Stimulated activated CD8-positive, alpha-beta memory T cell treated with anti-CD3 and anti-CD28 coated beads, Interleukin-4, amount 100 ng/mL, for 48 hours (primary cell): ENCODE results near the gene ZDHHC8.
"Not testable (repeated sequence)": the region's sequence is repeated elsewhere in the genome, so short reads cannot be mapped to it uniquely, and the experiment has no call there.

Experiments used
- DNase-seq: peaks from one replicate; pipeline ENCODE4 v3.0.0-alpha.2; 2020

The ZDHHC8 gene

DNA sequence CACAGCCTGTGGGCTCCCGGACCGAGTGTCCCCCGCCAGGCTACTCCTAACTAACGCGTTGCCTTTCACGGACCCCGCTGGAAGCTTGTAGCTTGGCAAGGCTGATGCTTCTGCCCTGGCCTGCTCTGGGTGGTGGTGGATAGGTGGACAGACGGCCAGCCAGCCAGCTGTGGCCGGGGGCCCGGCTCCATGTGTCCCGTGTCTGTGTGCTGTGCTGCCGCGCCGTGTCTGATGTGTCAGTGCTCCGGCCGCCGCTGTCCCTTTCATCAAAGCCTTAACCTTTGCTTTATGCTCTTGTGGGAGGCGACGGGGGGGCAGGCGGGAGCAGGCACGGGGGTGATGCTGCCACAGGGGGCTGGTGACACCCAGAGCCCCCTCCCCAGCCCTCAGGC is 14.2 kb downstream of the ZDHHC8 start:
- no peak for DNase-seq

DNA sequence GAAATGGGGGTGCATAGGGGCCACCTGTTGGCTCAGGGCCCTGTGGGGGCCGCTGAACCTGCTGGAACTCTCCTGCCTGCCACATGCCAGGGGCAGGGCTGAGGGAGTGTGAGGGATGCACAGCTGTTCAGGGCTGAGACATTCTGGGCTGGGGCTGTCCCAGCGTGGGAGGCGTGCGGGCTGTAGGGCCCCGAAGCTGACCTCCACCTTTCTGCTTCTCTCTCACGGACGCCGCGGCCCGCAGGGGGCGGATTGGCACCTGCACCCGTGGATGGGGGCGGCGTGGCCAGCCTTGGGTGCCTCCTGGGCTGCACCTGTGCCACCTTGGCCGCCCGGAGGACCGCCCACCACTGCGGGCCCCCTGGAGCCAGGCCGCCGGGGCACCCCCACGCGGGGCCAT is 15.2 kb downstream of the ZDHHC8 start:
- no peak for DNase-seq

DNA sequence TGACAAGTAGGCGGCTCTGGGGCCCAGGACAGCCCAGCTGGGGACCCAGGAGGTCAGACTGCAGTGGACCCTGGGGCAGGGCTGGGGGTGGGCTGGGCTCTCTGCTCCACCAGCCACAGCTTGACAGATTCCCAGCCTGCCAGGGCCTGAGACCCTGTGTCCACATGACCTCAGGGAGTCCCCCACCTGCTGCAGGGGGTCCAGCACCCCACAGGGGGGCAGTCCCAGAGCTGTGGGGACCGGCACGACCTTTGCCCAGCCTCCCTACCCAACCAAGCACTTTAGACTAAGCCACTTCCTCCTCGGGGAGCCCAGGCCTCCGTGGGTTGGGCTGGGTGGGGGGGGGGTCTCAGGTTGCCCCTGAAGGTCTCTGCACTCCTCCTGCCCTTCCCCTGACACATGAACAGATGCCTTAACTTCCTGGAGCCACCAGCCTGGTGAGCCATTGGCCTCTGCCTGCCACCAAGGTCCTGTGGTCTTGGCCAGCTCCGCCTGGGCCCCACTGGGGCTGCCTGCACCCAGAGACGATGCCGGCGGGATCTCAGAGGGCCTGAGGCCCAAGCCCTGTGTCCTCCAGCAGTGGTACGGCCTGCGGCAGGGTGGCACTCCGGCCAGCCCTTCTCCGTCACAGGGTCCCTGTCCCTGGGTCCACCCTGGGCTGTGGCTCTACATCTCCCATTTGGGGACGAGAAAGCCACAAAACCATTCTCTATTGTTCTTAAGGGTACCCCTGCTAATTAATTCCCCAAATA is 15.8 kb downstream of the ZDHHC8 start:
- no peak for DNase-seq

DNA sequence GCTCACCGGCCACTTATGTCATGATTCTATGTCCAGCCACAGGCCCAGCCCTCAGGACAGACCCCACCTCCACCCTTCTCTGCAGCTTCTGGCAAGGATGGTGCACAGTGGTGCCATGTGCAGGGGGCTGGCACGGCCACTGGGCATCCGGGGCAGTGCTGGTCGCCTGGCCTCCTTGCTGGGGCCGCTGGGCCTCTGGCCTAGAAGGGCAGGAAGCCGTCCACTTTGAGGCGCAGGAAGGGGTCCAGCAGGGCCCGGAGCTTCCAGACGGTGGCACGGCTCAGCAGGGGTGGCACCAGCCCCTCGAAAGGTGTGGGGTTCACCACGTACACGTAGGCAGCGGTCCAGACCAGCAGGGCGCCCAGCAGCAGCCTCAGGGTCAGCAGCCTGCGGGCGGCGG is 16.8 kb downstream of the ZDHHC8 start:
- DNase-seq, result no peak

DNA sequence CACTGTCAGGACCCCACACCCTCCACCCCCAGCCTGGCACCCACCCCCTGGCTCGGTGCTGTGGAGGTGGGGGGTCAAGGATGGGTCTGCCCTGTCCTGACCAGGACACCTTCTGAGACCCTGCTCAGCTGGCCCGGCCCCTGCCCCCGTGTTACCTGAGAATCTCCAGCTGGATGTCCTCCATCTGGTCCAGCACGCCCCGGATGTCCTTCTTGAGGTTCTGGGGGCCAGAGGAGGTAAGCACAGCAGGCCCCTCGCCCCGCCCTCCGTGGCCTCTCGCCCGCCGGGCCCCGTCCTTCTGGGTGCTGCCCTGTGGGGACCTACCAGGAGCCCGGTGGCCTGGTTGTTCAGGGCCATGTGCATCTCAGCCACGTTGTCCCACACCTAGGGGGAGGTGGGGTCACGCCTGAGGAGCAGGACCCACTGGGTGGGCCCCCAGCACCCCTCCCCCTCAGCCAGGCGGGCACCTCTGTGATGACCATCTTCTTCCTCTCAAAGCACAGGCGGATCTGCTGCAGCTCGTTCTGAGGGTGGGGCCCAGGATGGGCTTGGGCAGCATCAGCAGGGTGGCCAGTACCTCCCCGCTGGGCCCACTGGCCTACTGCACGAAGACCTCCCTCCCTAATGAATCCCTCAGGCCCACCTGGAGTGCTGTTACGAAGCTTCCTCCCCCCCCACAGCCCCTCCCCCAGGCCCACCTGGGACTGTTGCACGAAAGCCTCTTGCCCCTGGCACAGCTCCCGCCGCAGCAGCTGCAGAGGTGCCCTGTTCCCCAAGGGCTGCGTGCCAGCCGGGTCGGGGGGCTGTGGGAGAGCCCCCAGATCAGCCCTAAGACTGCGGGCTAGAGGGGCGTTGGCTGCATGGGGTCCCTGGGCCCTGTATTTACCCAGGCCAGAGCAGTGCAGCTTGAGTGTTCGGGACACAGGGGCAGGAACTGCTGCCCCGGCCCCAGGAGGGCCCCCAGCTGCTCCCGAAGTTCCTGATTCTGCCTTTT is 17.9 kb downstream of the ZDHHC8 start:
- DNase-seq, result no peak

DNA sequence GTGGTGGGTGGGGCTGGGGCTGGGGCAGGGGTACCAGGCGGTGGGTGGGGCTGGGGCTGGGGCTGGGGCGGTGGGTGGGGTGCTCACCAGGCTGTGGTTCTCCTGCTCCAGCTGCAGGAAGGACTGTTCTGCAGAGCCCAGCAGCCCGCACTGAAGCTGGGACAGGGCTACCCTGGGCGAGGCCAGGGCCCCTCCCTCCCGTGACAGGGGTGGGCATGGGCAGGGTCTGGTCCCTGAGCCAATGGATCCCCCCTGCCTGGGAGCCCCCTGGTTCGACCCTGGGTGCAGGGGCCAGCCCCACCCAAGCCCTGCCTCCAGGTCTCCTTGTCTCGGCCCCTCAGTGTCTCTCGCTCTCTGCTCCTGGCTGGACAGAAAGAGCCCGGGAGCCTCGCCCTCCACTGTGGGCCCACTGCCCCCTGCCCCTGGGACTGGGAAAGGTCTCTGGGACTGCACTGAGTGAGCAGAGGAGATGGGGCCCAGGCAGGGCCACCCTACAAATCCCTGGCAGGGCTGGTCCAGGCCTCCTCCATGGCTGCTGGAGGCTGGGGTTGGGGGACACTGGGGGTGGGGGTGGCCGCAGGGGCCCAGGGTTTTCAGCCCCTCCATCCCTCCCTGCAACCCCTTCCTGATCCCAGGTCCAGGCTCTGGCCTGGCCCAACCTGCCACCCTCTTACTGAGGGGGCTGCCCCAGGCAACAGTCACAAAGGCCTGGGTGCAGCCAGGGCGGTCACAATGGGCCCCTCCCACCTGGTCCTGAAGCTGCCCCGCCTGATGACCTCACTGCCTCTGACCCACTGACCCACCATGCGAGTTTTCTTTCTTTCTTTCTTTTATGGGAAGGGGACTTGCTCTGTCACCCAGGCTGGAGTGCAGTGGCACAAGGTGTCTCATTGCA is 19.0 kb downstream of the ZDHHC8 start, which contains the start of gene CCDC188:
CCDC188 (minus strand) TSS at position 675 of the 895 bp plus-strand sequence; CDS start at position 606, 69 bp downstream.
- DNase-seq, result no peak

DNA sequence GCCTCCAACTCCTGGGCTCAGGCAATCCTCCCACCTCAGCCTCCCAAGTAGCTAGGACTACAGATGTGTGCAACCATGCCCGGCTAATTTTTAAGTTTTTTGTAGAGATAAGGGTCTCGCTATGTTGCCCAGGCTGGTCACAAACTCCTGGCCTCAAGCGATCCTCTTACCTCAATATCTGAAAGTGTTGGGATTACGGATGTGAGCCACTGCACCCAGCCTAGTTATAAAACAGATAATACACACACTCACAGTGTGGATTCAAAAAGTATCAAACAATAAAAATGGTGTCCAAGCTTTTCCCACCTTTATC is 19.6 kb downstream of the ZDHHC8 start:
- DNase-seq, result no peak

DNA sequence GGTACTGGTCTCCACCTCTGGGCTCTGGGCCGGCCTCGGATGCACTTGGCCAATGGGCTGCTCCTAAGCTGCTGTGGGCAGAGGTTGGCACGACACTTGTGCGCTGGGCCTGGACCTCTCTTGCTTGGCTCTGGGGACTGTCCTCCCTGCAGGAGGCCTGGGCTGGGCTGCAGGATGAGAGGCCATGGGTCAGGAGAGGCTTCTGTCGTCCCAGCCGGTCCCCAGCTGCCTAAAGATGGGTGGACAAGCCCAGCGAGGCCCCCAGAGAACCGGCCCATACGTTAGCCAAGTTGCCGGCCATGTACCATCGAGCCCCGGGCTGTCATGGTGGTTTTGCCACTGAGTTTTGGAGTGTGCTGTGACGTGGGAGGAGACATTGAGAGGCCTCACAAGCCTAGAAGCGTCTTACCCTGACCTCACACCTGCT is 20.9 kb downstream of the ZDHHC8 start:
- no peak for DNase-seq

DNA sequence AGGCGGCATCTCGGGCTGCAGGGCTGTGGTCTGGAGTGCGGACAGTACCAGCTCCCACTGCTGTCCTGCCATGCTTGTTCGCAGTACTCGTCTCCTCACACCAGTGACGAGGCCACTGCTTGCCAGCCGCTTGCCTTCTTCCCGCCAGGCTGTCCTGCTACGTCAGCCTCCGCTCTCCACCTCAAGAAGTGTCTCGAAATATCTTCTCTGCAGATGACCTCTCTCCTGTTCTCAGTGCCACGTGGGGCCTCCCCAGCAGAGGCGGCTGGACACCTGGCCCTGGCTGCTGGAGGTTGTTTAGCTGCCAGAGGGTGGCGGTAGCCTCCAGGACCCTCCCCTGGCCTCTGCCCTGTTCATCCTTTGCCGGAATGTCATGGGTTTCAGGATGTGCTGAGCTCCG is 22.3 kb downstream of the ZDHHC8 start:
- DNase-seq, result no peak

DNA sequence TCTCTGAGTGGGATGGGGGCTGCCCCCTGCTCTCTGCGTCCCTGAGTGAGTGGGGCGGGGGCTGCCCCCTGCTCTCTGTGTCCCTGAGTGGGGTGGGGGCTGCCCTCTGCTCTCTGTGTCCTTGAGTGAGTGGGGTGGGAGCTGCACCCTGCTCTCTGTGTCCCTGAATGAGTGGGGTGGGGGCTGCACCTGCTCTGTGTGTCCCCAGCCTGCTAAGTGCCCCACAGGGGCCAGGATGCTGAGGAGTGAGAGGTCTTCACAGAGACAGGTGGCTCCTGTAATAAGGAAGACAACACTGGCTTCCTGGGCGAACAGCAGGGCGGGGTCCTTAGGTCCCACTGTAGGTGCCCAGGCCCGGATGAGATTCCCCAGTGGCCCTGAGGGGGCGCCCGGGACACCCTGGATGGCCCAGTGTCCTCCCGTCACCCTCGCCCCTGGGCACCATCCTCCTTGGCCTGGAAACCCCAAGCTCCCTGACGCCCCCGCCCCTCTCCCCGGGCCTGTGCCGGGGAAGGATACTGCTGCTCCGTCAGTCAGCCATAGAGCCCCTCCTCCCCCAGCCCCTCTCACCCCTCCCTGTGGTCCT is 23.1 kb downstream of the ZDHHC8 start:
- no peak for DNase-seq

DNA sequence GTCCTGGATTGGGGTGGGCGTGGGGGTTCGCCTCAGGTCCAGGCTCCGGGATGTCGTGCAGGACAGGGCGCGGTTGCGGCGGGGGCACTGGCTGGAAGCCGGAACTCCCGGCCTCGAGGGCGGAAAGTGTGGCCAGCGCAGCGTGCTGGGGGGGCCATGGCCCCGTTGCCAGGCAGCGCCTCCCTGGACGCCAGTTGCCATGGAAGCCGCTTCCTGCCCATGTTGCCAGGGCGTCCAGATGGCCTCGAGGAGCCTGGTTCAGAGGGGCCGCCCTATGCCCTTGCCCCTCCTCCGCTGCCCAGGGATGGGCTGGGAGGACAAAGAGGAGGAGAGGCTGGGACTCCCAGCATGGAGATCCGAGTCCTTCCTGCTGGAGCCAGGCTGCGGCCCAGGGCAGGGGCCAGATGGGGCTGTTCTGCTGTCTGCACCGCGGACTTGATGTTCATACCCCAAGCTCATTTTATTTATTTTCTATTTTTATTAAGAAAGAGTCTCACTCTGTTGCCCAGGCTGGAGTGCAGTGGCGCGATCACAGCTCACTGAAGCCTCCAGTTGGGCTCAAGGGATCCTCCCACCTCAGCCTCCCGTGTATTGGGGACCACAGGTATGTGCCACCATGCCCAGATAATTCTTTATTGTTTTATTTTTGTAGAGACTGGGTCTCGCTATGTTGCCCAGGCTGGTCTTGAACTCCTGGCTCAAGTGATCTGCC is 23.9 kb downstream of the ZDHHC8 start:
- no peak for DNase-seq

DNA sequence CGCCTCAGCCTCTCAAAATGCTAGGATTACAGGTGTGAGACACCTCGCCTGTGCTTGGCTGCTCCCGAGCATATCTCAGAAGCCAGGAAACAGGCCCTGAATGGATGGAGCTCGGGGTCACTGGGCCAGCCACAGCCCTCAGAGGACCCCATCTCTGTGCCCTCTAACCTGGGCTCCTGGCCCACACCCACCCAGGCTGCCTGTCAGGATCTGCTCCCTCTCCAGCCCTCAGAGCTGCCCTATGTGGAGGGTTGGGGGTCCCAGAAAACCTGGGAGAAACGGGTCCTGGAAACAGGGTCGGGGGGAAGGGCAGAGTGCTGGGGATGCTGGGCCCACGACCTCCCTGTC is 24.4 kb downstream of the ZDHHC8 start:
- DNase-seq, result no peak

DNA sequence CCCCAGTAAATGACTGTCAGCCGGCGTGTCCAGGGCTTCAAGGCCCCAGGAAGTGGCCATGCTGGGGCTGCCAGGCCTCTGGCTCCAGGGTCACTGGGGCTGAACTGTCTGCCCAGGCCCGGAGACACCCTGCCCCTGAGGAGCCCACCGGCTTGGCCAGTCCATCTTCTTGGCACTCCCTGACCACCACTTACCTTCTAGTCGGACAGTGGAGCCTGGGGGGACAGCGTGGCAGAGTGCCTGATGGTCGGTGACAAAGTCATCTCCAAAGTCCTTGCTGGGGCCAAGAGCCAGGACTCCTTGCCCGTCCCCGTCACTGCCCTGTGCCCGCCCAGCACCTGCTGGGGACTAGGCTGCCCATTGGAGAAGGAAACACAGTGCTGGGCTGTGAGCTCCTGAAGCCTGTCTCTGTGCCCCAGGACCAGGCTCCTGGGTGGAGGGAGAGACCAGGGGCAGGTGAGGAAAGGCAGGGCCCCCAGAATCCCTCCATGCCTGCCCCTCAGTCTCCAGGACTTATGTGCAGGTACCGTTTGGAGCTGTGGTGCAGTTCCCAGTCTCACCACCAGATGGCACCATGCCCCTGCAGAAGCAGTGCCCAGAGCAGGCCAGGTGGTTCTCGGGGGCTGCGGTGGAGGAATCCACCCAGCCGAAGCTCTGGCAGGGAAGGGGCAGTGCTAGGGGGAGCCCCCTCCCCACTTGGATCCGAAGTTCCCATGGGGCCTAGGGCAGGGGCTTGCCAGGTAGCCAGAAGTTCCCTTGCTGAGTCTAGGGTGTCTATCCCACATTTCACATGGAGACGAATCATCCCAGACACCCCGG is 25.2 kb downstream of the ZDHHC8 start:
- DNase-seq, result peak; percentile 98

DNA sequence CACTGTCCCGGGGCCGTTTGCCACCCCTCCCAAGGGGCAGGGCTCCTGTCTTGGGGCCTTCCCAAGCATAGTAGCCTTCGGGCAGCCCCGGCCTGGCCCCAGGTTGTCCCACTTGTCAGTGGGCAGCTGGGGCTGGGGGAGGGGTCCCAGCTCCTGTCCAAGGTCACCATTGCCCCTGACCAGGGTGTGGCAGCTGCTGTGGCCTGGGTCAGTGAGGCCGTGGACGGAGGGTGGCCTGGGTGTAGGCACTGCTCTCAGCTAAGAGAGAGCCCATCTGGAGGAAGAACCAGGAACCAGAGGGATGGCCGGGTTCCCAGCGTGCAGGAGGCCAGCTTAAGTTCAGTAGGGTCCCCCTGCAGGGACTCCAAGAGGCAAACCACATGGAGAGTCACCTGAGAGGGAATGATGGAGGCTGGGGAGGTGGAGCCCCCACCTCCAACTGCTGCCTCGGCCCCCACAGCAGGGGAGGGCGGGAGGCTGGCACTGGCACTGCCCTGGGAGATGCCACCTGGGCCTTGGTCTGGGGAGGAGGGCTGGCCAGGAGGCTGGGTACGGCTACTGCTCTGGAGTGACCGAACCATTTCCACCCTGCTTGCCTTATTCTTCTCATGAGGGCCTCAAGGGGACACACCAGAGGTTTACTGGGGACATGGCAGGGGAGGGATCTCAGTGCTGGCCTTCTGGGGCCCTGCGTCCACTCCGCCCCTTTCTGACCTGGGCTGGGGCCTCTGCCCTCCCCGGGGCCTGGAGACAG is 26.0 kb downstream of the ZDHHC8 start:
- DNase-seq, result no peak

DNA sequence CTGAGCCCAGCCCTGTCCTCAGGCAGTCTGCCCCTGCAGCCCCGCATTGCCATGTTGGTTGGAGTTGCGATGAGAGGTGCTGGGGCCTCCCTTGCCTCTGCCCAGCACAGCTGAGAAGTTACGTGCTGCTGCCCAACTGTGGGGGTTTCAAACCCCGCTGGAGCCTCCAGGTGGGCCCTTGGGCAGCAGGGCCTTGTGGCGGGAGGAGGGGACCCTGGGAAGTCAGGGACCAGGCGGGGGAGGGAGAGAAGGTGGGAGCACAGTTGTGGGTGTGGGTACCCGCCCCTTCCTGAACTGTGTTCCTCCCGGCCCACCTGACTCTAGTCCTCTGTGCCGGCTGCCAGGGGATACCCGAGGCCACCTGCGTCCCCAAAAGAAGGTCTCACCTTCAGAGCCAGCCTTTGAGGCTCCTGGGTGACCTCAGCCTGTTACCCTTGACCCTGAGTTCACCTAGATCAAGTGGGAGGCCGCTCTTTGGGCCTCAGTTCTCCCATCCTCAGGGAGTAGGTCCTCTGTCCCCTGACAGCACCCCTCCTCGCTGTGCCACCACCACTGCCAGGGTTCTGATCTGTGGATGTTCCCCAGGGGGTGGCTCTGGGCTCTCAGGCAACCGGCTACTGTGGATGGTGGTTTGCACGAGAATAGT is 26.9 kb downstream of the ZDHHC8 start:
- DNase-seq, result no peak

DNA sequence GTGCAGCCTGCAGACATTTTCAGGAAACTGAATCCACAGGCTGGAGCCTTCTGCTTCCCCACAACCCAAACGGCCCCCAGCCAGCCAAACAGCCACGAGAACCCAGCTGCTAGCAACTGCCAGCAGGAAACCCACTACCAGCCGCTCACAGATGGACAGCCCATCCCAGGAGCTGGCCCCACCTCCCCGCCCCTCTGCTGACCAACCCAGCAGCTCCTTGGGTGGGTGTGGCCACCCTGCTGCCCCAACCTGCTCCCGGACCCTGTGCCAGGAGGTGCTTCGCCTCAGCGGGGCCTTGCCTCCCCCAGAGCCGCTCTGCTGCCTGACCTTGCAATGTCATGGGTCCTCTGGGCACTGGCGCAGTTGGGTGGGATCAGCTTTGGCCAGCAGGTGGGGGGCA is 27.5 kb downstream of the ZDHHC8 start:
- no peak for DNase-seq

DNA sequence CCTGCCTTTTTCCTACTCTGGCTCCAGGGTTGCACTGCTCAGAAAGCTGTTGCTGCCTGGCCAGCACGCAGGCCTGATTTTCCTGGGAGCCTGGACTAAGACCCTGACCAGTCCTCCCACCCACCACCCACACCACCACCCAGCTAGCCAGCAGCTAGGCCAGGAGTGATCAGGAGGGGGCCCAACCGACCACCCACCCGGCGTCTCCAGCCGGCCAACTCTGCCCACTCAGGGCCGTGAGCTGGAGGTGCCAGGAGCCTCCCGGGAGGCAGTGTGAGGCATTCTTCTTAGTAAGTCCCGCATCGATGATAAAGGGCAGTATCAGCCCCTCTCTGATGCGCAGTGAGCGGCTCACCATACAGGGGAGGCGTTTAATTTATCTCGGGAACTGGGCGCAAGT is 27.9 kb downstream of the ZDHHC8 start:
- DNase-seq, result not testable (repeated sequence)

DNA sequence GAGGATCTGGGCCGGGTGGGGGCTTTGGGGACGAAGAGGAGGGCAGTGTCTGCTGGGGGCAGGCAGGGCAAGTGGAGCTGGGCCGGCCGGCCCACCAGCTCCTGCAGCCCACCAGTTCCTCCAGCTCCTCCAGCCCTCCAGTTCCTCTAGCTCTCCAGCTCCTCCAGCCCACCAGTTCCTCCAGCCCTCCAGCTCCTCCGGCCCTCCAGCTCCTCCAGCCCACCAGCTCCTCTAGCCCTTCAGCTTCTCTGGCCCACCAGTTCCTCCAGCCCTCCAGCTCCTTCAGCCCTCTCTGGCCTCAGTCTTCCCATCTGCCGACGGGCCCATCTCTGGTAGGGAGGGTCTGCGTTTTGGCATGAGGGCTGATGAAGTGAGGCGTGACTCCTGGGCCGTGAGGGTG is 28.4 kb downstream of the ZDHHC8 start:
- DNase-seq, result no peak

DNA sequence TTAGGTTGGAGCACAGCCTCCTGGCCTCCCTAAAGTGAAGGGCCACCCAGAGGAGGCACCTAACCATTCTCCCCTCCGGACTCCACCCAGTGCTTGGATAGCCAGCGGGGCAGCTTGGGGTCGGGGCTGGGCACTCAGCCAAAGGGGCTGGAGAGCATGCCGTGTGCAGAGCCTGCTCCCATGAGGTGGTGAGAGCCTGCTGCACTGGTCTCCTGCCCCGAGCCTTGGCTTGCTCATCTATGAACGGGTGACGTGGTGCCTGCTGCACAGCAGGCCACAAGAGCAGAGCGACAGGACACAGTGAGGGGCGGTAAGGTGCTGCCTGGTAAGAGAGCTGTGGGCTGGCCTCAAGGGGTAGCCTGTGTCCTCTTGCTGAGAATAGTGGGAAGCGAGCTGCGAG is 33.3 kb downstream of the ZDHHC8 start:
- no peak for DNase-seq

DNA sequence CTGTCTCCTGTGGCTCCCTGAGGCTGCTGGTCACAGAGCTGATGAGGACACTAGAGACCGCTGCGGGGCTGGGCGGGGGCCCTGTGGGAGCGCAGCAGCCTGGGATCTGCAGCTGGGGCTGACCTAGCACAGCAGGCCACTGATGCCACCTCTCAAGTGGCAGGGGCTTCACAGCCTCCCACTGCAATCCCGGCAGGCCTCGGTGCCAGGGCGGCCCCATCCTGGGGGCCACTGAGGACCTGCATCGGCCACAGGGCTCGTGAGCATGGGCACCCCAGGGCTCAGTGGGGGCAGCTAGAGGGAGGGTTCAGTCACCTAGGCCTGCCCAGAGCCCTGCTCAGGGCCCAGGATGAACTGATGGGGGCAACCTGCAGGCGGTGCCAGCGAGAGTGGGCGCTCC is 33.8 kb downstream of the ZDHHC8 start:
- DNase-seq, result no peak
